Esophagus (tissue), 2 donors: Measurements from ENCODE around the gene EPHB2. TPM values are rescaled to one million over a fixed set of nuclear protein-coding genes. Genes with fewer than 3 reads are reported as not detected.

Experiments
- H3K27ac ChIP-seq, 2 donors: one replicate each; pipeline ENCODE4 v1.5.1; 2013; ENCODE audit warnings: low read depth in 2 of 2, mild to moderate bottlenecking in 2 of 2, inconsistent platforms in 1 of 2, low read length in 1 of 2, moderate library complexity in 1 of 2
- H3K27me3 ChIP-seq, 2 donors: one replicate each; pipeline ENCODE4 v1.6.1; 2013; ENCODE audit warnings: low read length in 2 of 2, control low read depth in 1 of 2, mild to moderate bottlenecking in 1 of 2; ENCODE audit not compliant: insufficient read depth in 2 of 2, control insufficient read depth in 1 of 2
- H3K36me3 ChIP-seq, 2 donors: one replicate each; pipeline ENCODE4 v1.6.1; 2013; ENCODE audit warnings: low read length in 1 of 2; ENCODE audit not compliant: control insufficient read depth in 2 of 2, insufficient read depth in 2 of 2
- H3K4me1 ChIP-seq, 2 donors: one replicate each; pipeline ENCODE4 v1.6.1; 2013; ENCODE audit warnings: low read length in 1 of 2; ENCODE audit not compliant: control insufficient read depth in 2 of 2, insufficient read depth in 2 of 2
- H3K4me3 ChIP-seq, 2 donors: one replicate each; pipeline ENCODE4 v1.5.1; 2013; ENCODE audit warnings: low read length in 2 of 2, mild to moderate bottlenecking in 2 of 2, low read depth in 1 of 2, moderate library complexity in 1 of 2
- H3K9me3 ChIP-seq, 2 donors: one replicate each; pipeline ENCODE4 v1.6.1; 2013; ENCODE audit warnings: mild to moderate bottlenecking in 2 of 2, low read depth in 1 of 2, low read length in 1 of 2, moderate library complexity in 1 of 2; ENCODE audit not compliant: control insufficient read depth in 2 of 2, insufficient read depth in 1 of 2
- WGBS, 2 donors: extraction: QIAGEN DNeasy Blood & Tissue Kit; methylation state at CpG; one replicate each; pipeline ENCODE4 v1.1.7; 2013; 5-methylcytosine and 5-hydroxymethylcytosine counted together
- polyA plus RNA-seq, 2 donors: library from polyadenylated mRNA; stranded (reverse); fragments of 200-250 nt; gene quantifications; one replicate each; pipeline ENCODE4 v1.2.3, GENCODE V29; 2013
- donor health status: healthy with polysubstance abuse.
- donor health status: Bipolar disorder and iron deficiency.

The EPHB2 gene
- polyA plus RNA-seq, 2 donors = 0.08 to 0.16 TPM

DNA sequence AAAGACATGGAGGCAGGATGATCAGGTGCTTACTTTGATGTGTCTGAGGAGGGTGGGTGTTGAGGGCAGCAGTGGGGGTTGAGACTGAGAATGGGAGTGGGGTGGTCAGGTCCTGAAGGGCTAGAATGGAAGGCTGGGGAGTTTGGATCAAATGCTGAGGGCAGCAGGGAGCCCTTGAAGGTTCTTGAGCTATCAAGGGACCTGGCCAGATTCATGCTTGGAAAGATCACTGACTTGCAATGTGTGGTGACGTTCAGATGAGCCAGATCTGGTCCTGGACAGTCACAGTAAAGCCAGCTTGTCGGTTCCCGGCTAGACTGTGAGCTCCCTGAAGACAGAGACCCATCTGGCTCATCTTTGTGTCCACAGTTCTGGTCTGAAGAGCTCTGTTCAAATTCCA is 3.8 kb downstream of the EPHB2 start:
- Histone ChIP-seq H3K27ac (no peak overlapping the region), H3K36me3 (no peaks in the 10 kb centered on the region), H3K27me3 (peaks cover 3 to 4% of the 10 kb centered on the region in 2 donors), H3K9me3 (no peaks in the 10 kb centered on the region), H3K4me3 (no peak overlapping the region), H3K4me1 (peaks cover 0 to 5% of the 10 kb centered on the region in 2 donors)
- 87 to 89% methylated on average over 3 of the region's 3 CpGs for WGBS, 2 donors

- Histone ChIP-seq H3K27ac (no peak overlapping the region), H3K27me3 (peaks cover under 1 to 3% of the 10 kb centered on the region in 2 donors), H3K9me3 (no peaks in the 10 kb centered on the region), H3K36me3 (no peaks in the 10 kb centered on the region), H3K4me1 (peaks cover 0 to 4% of the 10 kb centered on the region in 2 donors), H3K4me3 (no peak overlapping the region)
- WGBS, 2 donors = 61 to 73% methylated on average over 11 of the region's 11 CpGs
Measured at GRCh38 chr1:22717037-22717760, 6.6 kb downstream of the EPHB2 start.

DNA sequence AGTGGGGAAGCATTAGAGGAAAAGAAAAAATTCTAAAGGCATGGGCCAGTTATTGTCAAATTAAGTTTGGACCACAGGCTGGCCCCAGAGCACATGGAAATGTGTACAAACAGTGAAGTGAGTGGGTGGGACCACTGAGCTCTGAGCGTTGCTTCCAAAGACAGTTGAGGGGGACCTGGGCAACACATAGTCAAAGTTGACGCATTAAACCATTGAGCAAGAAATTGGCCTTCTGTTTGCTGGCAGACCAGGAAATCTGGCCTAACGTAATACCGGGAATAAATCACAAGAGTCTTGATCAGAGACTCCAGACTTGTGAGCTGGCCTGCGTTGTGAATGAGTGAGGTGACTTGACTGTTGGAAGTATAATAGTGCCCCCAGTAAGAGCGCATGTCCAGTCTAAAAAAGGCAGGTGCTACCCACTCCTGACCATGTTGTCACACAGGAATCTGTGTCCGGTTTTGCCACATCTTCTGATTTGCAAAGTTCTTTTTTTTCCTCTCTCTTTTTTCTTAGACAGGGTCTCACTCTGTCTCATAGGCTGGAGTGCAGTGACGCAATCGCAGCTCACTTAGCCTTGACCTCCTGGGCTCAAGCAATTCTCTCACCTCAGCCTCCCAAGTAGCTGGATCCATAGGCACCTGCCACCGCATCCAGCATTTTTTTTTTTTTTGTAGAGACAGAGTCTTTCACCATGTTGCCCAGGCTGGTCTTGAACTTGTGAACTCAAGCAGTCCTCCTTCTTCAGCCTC is 10.7 kb downstream of the EPHB2 start:
- Histone ChIP-seq H3K9me3 (no peaks in the 10 kb centered on the region), H3K36me3 (no peaks in the 10 kb centered on the region), H3K27me3 (no peaks in the 10 kb centered on the region), H3K27ac (no peak overlapping the region), H3K4me1 (no peaks in the 10 kb centered on the region), H3K4me3 (no peak overlapping the region)
- 85 to 89% methylated on average over 10 of the region's 10 CpGs for WGBS, 2 donors

GRCh38 chr1:22722901-22723550 is 12.4 kb downstream of the EPHB2 start:
- Histone ChIP-seq H3K36me3 (no peaks in the 10 kb centered on the region), H3K27me3 (no peaks in the 10 kb centered on the region), H3K27ac (no peak overlapping the region), H3K4me1 (no peaks in the 10 kb centered on the region), H3K9me3 (no peaks in the 10 kb centered on the region), H3K4me3 (no peak overlapping the region)
- 75 to 80% methylated on average over 26 of the region's 26 CpGs for WGBS, 2 donors

GRCh38 chr1:22727873-22728272 is 17.2 kb downstream of the EPHB2 start:
- no peak overlapping the region for H3K4me3 ChIP-seq
- no peaks in the 10 kb centered on the region for H3K36me3 ChIP-seq
- H3K4me1 ChIP-seq = no peaks in the 10 kb centered on the region
- WGBS, 2 donors = 84 to 87% methylated on average over 2 of the region's 2 CpGs
- H3K27ac ChIP-seq = no peak overlapping the region
- no peaks in the 10 kb centered on the region for H3K27me3 ChIP-seq
- H3K9me3 ChIP-seq = no peaks in the 10 kb centered on the region

DNA sequence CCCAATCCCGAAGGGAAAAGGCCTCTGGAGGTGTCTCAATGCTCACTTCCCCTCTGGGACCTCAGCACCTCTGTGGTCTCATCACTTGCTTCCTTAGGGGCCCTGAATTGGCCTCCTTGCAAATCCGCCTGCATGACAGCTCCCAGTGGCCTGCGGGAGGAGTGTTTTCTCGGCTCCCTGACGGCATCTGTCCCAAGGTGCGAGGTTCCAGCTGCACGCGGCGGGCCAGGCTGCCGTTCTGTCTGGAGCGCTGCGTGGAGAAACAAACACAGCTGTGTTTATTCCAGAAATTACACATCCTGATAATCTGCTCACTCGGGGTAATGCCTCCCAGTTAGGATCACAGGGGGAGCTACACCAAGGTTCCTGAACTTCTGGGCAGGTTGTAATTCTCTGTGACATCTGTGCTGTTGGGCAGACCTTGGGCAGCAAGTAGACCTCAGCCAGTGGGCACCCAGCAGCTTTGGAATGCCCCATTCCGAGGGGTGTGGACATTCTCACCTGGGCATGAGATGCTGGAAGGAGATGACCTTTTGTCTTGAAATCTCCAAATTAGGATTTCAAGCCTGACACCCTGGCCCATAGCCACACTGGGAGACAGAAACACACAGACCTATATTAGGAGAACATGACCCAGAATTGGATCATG is 18.2 kb downstream of the EPHB2 start:
- 63 to 76% methylated on average over 14 of the region's 14 CpGs for WGBS, 2 donors
- Histone ChIP-seq H3K9me3 (no peaks in the 10 kb centered on the region), H3K36me3 (no peaks in the 10 kb centered on the region), H3K4me3 (no peak overlapping the region), H3K27ac (no peak overlapping the region), H3K4me1 (no peaks in the 10 kb centered on the region), H3K27me3 (no peaks in the 10 kb centered on the region)

GRCh38 chr1:22729400-22729773 is 18.7 kb downstream of the EPHB2 start:
- no peaks in the 10 kb centered on the region for H3K9me3 ChIP-seq
- no peak overlapping the region for H3K4me3 ChIP-seq
- H3K27ac ChIP-seq = no peak overlapping the region
- no peaks in the 10 kb centered on the region for H3K27me3 ChIP-seq
- H3K4me1 ChIP-seq = no peaks in the 10 kb centered on the region
- WGBS, 2 donors = 88 to 95% methylated on average over 1 of the region's 1 CpG
- no peaks in the 10 kb centered on the region for H3K36me3 ChIP-seq

GRCh38 chr1:22729912-22730311 is 19.3 kb downstream of the EPHB2 start:
- no peak overlapping the region for H3K4me3 ChIP-seq
- H3K9me3 ChIP-seq = no peaks in the 10 kb centered on the region
- no peaks in the 10 kb centered on the region for H3K27me3 ChIP-seq
- no peaks in the 10 kb centered on the region for H3K36me3 ChIP-seq
- no peak overlapping the region for H3K27ac ChIP-seq
- WGBS, 2 donors = 67 to 75% methylated on average over 7 of the region's 7 CpGs
- H3K4me1 ChIP-seq = no peaks in the 10 kb centered on the region

- Histone ChIP-seq H3K27ac (no peak overlapping the region), H3K27me3 (no peaks in the 10 kb centered on the region), H3K4me1 (no peaks in the 10 kb centered on the region), H3K4me3 (peak overlapping the region in 1 of 2 donors; percentile 8), H3K36me3 (no peaks in the 10 kb centered on the region), H3K9me3 (no peaks in the 10 kb centered on the region)
- WGBS, 2 donors = 83 to 85% methylated on average over 12 of the region's 12 CpGs
Measured at GRCh38 chr1:22731924-22732720, 21.5 kb downstream of the EPHB2 start.
